IgD-negative memory B cell (primary cell): ENCODE measurements around the gene DAB1. TPM values are rescaled to one million over a fixed set of nuclear protein-coding genes. Genes with fewer than 3 reads are reported as not detected.

Source experiments
- H3K27ac Mint-ChIP-seq, 3 donors: one replicate each; pipeline ENCODE4 v1.8.0; 2020 to 2022; ENCODE audit warnings: mild to moderate bottlenecking in 3 of 3, mixed read lengths in 3 of 3, moderate library complexity in 1 of 3
- H3K27me3 Mint-ChIP-seq: one replicate; pipeline ENCODE4 v1.8.0; 2021; ENCODE audit warnings: mixed read lengths
- H3K36me3 Mint-ChIP-seq: one replicate; pipeline ENCODE4 v1.8.0; 2020; ENCODE audit warnings: mild to moderate bottlenecking, mixed read lengths
- H3K4me1 Mint-ChIP-seq, 3 donors: one replicate each; pipeline ENCODE4 v1.8.0; 2020 to 2022; ENCODE audit warnings: mixed read lengths in 3 of 3, mild to moderate bottlenecking in 1 of 3
- H3K4me3 Mint-ChIP-seq, 4 donors: one replicate each; pipeline ENCODE4 v1.8.0; 2020 to 2022; ENCODE audit warnings: mild to moderate bottlenecking in 4 of 4, mixed read lengths in 4 of 4, moderate library complexity in 3 of 4
- H3K9me3 Mint-ChIP-seq, 3 donors: one replicate each; pipeline ENCODE4 v1.8.0; 2020 to 2021; ENCODE audit warnings: mixed read lengths in 3 of 3, mild to moderate bottlenecking in 1 of 3
- polyA plus RNA-seq: library from polyadenylated mRNA; unstranded; fragments of 300-500 nt; fragmentation: Illumina TruSeq; gene quantifications from one replicate; pipeline ENCODE4 v1.2.3, GENCODE V29; 2021

Gene DAB1
- polyA plus RNA-seq, 1 donor from 2014 or later: 0.08 TPM

DNA sequence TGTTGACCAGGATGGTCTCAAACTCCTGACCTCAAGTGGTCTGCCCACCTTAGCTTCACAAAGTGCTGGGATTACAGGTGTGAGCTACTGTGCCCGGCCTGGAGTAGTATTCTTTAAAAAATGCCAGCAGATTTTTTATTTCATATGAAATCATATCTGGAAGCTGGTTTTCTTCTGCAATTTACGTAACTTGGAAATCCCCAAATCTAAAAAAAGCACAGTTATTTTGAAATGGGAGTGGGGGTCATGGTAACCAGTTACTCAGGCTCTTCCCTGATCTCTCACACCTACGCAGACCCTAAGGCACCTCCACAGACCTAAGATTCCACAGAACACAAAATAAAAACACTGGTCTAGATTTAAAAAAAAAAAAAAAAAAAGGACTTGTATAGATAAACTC, 219.8 kb downstream of the DAB1 start:
- Mint-ChIP-seq H3K27me3 (peaks cover 2% of the 10 kb centered on the region), H3K36me3 (peaks cover 3% of the 10 kb centered on the region), H3K4me3 (no peak overlapping the region), H3K4me1 (peaks cover 0 to 6% (median 0%) of the 10 kb centered on the region in 3 donors), H3K27ac (no peak overlapping the region), H3K9me3 (no peaks in the 10 kb centered on the region)

DNA sequence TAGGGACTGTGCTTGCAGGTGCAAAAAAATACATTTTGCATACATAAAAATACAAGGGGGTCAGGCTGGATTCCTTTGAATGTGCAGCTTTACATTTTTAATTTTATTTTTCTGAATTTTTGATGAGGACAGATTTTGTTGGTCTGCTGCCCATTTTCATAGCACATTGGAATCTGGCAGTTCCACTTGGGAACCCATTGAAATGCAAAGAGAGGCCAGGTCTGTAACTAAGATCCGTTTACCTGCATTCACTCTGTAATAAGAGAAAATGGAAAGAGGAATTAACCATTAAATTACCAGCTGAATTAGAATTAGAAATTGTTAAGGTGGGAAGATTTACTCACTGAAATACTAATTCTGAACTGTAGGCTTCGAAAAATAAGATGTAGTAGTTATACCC, 221.6 kb downstream of the DAB1 start:
- Mint-ChIP-seq H3K36me3 (peaks cover 3% of the 10 kb centered on the region), H3K4me3 (no peak overlapping the region), H3K9me3 (no peaks in the 10 kb centered on the region), H3K27me3 (peaks cover 2% of the 10 kb centered on the region), H3K27ac (no peak overlapping the region), H3K4me1 (peaks cover 0 to 6% (median 0%) of the 10 kb centered on the region in 3 donors)

GRCh38 chr1:57198912-57199311, 224.9 kb downstream of the DAB1 start:
- Mint-ChIP-seq H3K27ac (no peak overlapping the region), H3K4me1 (peaks cover 0 to 3% (median 0%) of the 10 kb centered on the region in 3 donors), H3K36me3 (peaks cover 3% of the 10 kb centered on the region), H3K4me3 (no peak overlapping the region), H3K27me3 (peaks cover 8% of the 10 kb centered on the region), H3K9me3 (no peaks in the 10 kb centered on the region)

DNA sequence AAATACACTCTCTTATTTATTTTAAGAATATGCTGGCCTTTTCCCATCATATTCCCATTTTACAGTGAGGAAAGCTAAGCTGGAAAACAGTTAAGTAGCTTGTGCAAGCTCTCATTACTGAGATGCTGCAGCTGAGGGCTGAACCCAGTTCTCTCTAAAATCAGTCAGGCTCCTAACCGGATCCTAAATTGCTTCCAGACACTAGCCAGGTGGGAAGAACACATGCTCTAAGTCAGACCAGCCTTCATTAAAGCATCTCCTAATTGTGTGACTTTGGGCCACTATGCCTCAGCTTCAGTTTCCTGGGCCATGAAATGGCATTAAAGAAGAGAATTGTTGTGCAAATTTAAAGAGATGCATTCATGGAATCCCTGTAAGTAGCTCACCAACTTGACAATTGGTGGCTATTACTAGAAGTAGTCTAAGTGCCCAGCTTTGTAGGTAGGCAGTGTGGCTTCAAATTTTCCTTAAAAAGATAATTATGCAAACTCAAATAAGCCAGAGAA, 228.4 kb downstream of the DAB1 start:
- no peak overlapping the region for H3K4me3 Mint-ChIP-seq
- no peaks in the 10 kb centered on the region for H3K36me3 Mint-ChIP-seq
- no peaks in the 10 kb centered on the region for H3K4me1 Mint-ChIP-seq
- peaks cover 0 to 2% (median 0%) of the 10 kb centered on the region in 3 donors for H3K9me3 Mint-ChIP-seq
- no peak overlapping the region for H3K27ac Mint-ChIP-seq
- peaks cover 7% of the 10 kb centered on the region for H3K27me3 Mint-ChIP-seq

GRCh38 chr1:57192222-57192621, 231.6 kb downstream of the DAB1 start:
- H3K9me3 Mint-ChIP-seq: peaks cover 0 to 2% (median 0%) of the 10 kb centered on the region in 3 donors
- peaks cover 9% of the 10 kb centered on the region for H3K27me3 Mint-ChIP-seq
- H3K36me3 Mint-ChIP-seq: no peaks in the 10 kb centered on the region
- H3K4me1 Mint-ChIP-seq: no peaks in the 10 kb centered on the region
- no peak overlapping the region for H3K27ac Mint-ChIP-seq
- H3K4me3 Mint-ChIP-seq: no peak overlapping the region

DNA sequence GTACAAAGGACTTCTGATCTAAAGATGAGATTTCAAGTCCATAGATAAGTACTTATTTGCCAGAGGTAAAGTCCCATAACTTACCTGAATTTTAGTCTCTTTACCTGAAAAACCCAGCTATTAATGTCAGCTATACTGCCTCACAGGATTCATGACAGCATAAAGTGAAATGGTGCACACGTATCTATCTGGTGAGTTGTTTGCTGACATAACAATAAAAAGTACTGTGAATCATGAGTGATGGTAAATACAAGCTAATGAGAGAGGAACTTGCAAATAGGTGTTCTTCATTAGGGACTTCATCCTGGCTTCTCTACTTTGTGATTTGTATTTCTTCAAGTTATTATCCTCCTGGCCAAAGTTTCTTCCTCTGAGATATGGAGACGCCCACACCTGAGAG, 233.0 kb downstream of the DAB1 start:
- Mint-ChIP-seq H3K27me3 (peaks cover 7% of the 10 kb centered on the region), H3K27ac (no peak overlapping the region), H3K4me3 (no peak overlapping the region), H3K36me3 (no peaks in the 10 kb centered on the region), H3K4me1 (no peaks in the 10 kb centered on the region), H3K9me3 (peaks cover 0 to 2% (median 0%) of the 10 kb centered on the region in 3 donors)

GRCh38 chr1:57188168-57188567, 235.7 kb downstream of the DAB1 start:
- no peak overlapping the region for H3K27ac Mint-ChIP-seq
- H3K4me3 Mint-ChIP-seq: no peak overlapping the region
- no peaks in the 10 kb centered on the region for H3K36me3 Mint-ChIP-seq
- H3K27me3 Mint-ChIP-seq: peaks cover 2% of the 10 kb centered on the region
- peaks cover 0 to 2% (median 0%) of the 10 kb centered on the region in 3 donors for H3K9me3 Mint-ChIP-seq
- H3K4me1 Mint-ChIP-seq: no peaks in the 10 kb centered on the region

GRCh38 chr1:57186455-57186854, 237.4 kb downstream of the DAB1 start:
- no peaks in the 10 kb centered on the region for H3K4me1 Mint-ChIP-seq
- peaks cover 2% of the 10 kb centered on the region for H3K27me3 Mint-ChIP-seq
- no peaks in the 10 kb centered on the region for H3K36me3 Mint-ChIP-seq
- H3K27ac Mint-ChIP-seq: no peak overlapping the region
- H3K9me3 Mint-ChIP-seq: no peaks in the 10 kb centered on the region
- H3K4me3 Mint-ChIP-seq: no peak overlapping the region

GRCh38 chr1:57179001-57179400, 244.9 kb downstream of the DAB1 start:
- no peaks in the 10 kb centered on the region for H3K36me3 Mint-ChIP-seq
- no peaks in the 10 kb centered on the region for H3K4me1 Mint-ChIP-seq
- H3K4me3 Mint-ChIP-seq: no peak overlapping the region
- peaks cover 6% of the 10 kb centered on the region for H3K27me3 Mint-ChIP-seq
- peaks cover 3 to 9% (median 7%) of the 10 kb centered on the region in 3 donors for H3K9me3 Mint-ChIP-seq
- H3K27ac Mint-ChIP-seq: no peak overlapping the region

DNA sequence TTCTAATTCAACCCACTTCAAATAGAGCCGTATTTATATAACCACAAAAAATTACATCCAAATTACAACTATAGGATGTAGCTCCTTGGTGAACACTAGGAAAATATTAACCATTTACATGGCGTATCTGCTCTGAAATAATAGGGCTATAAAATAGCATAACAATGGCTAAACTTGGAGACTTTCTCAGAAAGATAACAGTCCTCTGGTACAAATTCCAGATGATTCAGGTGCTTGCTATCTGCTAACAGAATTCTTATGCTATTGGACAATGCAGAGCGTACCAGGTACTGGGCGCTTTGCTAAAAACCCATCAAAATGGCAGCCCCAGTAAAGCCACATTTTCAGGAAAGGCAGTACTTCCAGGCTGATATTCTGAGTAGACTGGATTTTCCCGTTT, 248.4 kb downstream of the DAB1 start:
- H3K27me3 Mint-ChIP-seq: peaks cover 3% of the 10 kb centered on the region
- H3K4me3 Mint-ChIP-seq: no peak overlapping the region
- no peaks in the 10 kb centered on the region for H3K36me3 Mint-ChIP-seq
- no peak overlapping the region for H3K27ac Mint-ChIP-seq
- no peaks in the 10 kb centered on the region for H3K4me1 Mint-ChIP-seq
- peaks cover 3 to 15% (median 7%) of the 10 kb centered on the region in 3 donors for H3K9me3 Mint-ChIP-seq

DNA sequence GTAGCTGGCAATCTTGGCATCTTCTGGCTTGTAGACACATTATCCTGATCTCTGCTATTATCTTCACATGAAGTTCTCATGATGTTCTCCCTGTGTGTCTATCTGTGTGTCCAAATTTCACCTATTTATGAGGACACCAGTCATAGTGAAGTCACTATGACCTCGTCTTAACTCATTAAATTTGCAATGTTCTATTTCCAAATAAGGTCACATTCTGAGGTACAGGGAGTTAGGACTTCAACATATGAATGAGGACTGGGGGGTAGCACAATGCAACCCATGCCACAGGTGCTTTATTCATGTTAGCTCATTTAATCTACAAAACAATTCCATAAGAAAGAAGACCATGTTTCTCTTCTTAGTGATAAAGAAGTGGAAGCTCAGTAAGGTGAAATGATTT, 251.8 kb downstream of the DAB1 start:
- Mint-ChIP-seq H3K36me3 (no peaks in the 10 kb centered on the region), H3K9me3 (peaks cover 2 to 11% (median 6%) of the 10 kb centered on the region in 3 donors), H3K27me3 (peaks cover 2% of the 10 kb centered on the region), H3K27ac (no peak overlapping the region), H3K4me3 (no peak overlapping the region), H3K4me1 (no peaks in the 10 kb centered on the region)

DNA sequence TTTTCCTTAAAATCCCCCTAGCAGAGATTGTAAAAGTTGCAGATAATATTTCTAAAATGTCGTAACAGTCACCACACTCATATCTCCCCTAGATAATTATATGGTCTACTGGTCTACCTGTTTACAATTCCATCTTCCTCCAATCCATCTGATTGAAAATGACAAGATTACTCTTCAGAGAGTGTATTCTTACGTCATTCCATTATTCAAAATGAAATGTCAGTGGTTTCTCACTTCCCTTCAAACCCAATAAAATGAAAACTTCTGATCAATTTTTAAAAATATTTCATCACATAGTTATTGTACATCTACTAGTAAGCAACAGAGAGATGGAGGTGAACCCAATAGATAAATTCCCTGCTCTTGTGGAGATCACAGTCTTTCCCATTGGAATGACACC, 255.9 kb downstream of the DAB1 start:
- H3K4me1 Mint-ChIP-seq: no peaks in the 10 kb centered on the region
- peaks cover 3% of the 10 kb centered on the region for H3K27me3 Mint-ChIP-seq
- no peak overlapping the region for H3K4me3 Mint-ChIP-seq
- H3K36me3 Mint-ChIP-seq: no peaks in the 10 kb centered on the region
- H3K27ac Mint-ChIP-seq: no peak overlapping the region
- peaks cover 0 to 6% (median 1%) of the 10 kb centered on the region in 3 donors for H3K9me3 Mint-ChIP-seq

- H3K4me1 Mint-ChIP-seq: no peaks in the 10 kb centered on the region
- peaks cover 7% of the 10 kb centered on the region for H3K27me3 Mint-ChIP-seq
- H3K9me3 Mint-ChIP-seq: peaks cover 0 to 2% (median 0%) of the 10 kb centered on the region in 3 donors
- H3K27ac Mint-ChIP-seq: no peak overlapping the region
- H3K4me3 Mint-ChIP-seq: no peak overlapping the region
- H3K36me3 Mint-ChIP-seq: no peaks in the 10 kb centered on the region
These were observed 258.3 kb downstream of the DAB1 start for GRCh38 chr1:57165546-57165945.

- Mint-ChIP-seq H3K9me3 (peaks cover 0 to 2% (median 0%) of the 10 kb centered on the region in 3 donors), H3K27ac (no peak overlapping the region), H3K36me3 (no peaks in the 10 kb centered on the region), H3K27me3 (peaks cover 9% of the 10 kb centered on the region), H3K4me3 (no peak overlapping the region), H3K4me1 (no peaks in the 10 kb centered on the region)
These were observed 259.3 kb downstream of the DAB1 start for GRCh38 chr1:57164584-57164983.

DNA sequence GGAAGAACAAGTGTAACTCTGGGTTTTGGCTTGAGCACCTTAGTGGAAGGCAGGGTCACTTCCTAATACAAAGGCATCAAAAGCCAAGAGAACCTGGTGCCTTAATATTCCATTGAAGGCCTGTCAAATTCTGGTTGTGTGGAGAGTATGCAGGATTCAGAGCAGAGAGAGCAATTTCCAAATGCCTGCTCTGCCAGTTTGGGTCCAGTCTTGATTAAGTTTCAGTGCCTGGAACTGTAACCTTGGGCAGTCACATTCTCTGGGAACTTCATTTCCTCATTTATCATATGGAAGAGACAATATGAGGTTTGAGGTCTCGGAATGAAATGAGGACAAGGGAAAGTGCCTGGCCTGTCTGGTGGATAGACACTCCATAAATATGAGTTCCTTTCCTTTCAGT, 260.1 kb downstream of the DAB1 start:
- no peaks in the 10 kb centered on the region for H3K36me3 Mint-ChIP-seq
- peak overlapping the region in 1 of 3 donors; percentile 17 for H3K27ac Mint-ChIP-seq
- peaks cover 9% of the 10 kb centered on the region for H3K27me3 Mint-ChIP-seq
- H3K9me3 Mint-ChIP-seq: peaks cover 0 to 2% (median 0%) of the 10 kb centered on the region in 3 donors
- no peaks in the 10 kb centered on the region for H3K4me1 Mint-ChIP-seq
- H3K4me3 Mint-ChIP-seq: no peak overlapping the region

GRCh38 chr1:57163325-57163724, 260.5 kb downstream of the DAB1 start:
- Mint-ChIP-seq H3K4me1 (no peaks in the 10 kb centered on the region), H3K27me3 (peaks cover 9% of the 10 kb centered on the region), H3K4me3 (no peak overlapping the region), H3K27ac (peak overlapping the region in 1 of 3 donors; percentile 17), H3K36me3 (no peaks in the 10 kb centered on the region), H3K9me3 (peaks cover 0 to 2% (median 0%) of the 10 kb centered on the region in 3 donors)
